Activated T-helper 9 cell treated with anti-CD3 and anti-CD28 coated beads, Interleukin-2, amount 50 U/mL, for 16 hours (primary cell): ENCODE results near the gene SLC25A22.

ENCODE experiments used
- DNase-seq: peaks from one replicate; pipeline ENCODE4 v3.0.0-alpha.2; 2020; ENCODE audit warnings: low read depth

The SLC25A22 gene

GRCh38 chr11:821512-822371 lies 23.7 kb upstream of the SLC25A22 start:
- DNase-seq, result no peak

GRCh38 chr11:820655-821511 lies 22.8 kb upstream of the SLC25A22 start:
- no peak for DNase-seq

- peak; percentile 86 for DNase-seq
Observed at GRCh38 chr11:819943-820649, 22.0 kb upstream of the SLC25A22 start.

GRCh38 chr11:819129-819931 lies 21.2 kb upstream of the SLC25A22 start:
- DNase-seq, result peak; percentile 84

DNA sequence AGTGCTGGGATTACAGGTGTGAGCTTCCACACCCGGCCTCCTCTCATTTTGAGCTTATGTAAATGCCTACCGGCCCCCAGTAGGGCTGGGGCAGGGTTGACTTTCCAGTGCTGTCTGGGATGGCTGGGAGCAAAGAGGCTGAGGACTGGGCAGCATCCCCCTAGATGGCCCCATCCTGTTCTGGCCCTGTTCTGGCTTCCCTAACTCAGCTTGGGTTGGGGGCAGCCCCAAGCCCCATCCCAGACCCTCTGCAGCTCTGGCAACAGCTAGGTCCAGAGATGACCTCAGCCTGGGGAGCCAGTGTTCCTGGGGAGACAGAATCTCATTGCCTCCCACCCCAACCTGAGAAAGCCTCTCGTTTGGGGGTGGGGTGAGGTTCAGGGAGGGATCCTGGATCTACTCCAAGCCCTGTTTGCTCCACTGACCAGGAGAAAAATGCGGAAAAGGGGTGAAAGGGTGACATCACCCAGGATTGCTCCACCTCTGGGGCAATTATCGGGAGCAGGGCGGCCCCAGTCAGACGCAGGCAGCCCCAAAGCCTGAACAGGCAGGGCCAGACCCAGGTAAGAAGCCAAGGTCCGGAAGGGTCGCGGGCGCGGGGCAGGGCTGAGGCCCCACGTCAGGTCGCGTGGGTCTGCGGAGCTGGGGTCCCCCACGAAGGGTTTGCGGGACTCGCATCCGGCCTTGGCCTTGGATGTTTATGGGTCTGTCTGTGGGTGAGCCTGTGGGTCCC lies 20.5 kb upstream of the SLC25A22 start, which contains the start of gene PNPLA2:
TSS of gene PNPLA2 (plus strand) at position 519 of the 733 bp plus-strand sequence. CDS start 805 bp downstream, outside the sequence.
- DNase-seq, result no peak

GRCh38 chr11:816433-816779 lies 18.3 kb upstream of the SLC25A22 start:
- no peak for DNase-seq

GRCh38 chr11:815675-816432 lies 17.8 kb upstream of the SLC25A22 start:
- DNase-seq, result no peak

DNA sequence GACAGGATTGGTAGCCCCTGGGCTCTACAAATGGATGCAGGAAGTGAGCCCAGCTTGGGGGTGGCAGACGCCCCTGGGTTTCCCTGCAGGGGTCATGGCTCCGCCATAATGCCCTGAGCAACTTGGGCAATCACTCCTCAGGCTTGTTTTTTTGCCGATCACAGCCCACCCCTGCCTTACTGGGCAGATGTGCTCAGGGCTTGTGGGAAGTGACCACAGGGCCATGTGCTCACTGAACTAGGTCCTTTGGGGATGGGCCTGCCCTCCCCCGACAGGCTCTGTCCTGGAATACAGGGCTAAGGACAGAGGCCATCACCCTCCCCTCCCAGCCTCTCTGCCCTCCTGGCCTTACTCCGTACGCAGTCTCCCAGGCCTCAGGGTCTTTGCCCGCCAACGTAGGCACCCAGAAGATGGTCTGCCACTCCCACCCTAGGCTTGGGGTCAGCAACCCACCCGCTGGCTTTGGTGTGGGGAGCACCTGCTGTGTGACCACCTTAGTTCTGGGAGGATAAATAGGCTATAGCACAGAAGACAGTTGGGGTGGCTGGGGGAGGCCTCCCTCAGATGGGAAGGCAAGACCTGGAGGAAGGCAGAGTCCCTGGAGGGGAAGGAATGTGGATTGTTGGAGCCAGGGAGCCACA lies 15.5 kb upstream of the SLC25A22 start:
- no peak for DNase-seq

- no peak for DNase-seq
Observed at GRCh38 chr11:813072-813455, 15.0 kb upstream of the SLC25A22 start.

DNA sequence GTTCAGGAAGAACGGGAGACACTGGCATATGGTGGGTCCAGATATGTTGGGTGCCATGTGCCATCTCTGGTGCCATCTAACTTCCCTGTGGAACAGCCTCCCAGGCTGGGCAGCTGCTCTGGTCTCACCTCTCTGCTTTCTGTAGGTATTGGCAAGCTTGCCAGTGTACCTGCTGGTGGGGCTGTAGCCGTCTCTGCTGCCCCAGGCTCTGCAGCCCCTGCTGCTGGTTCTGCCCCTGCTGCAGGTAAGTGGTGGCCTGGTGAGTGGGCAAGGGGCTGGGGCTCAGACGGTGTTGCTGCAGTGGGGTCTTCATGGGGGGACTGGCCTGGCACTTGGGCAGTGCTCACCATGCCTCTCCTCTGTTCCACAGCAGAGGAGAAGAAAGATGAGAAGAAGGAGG lies 14.3 kb upstream of the SLC25A22 start:
- DNase-seq, result no peak

DNA sequence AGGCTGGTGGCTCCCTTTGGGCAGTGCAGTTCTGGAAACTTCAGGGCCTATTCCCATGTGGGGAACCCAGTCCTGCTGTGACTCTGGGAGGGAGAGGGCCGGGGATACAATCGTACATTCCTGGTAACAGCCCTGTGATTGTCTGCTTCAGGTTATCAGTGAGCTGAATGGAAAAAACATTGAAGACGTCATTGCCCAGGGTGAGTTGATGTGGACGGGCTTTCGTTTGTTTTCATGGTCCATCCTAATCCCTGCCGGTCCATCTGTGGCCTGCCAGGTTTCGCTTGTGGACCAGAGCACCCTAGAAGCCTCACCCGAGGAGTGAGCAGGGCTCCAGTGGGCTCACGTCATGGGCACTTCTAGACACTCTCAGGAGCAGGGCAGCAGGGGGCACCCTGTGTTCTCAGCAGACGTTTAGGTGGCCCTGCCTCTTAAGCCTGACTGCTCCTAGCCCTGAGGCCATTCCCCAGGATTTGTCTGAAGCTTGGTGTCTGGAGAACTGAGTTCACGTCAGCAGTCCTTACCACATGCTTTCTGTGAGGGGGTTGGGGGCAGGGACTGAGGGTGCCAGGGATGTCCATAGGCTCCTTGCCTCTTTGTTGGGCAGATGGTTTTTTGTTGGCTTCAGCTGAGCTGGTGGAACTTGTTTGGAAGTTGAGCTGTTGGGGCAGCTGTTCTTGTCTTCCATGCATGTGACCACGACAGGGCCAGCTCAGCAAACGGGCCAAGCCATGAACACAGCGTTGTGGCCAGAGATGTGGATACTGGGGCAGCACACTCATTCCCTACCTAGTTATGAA lies 13.6 kb upstream of the SLC25A22 start:
- no peak for DNase-seq

GRCh38 chr11:810040-810567 lies 12.0 kb upstream of the SLC25A22 start:
- no peak for DNase-seq

DNA sequence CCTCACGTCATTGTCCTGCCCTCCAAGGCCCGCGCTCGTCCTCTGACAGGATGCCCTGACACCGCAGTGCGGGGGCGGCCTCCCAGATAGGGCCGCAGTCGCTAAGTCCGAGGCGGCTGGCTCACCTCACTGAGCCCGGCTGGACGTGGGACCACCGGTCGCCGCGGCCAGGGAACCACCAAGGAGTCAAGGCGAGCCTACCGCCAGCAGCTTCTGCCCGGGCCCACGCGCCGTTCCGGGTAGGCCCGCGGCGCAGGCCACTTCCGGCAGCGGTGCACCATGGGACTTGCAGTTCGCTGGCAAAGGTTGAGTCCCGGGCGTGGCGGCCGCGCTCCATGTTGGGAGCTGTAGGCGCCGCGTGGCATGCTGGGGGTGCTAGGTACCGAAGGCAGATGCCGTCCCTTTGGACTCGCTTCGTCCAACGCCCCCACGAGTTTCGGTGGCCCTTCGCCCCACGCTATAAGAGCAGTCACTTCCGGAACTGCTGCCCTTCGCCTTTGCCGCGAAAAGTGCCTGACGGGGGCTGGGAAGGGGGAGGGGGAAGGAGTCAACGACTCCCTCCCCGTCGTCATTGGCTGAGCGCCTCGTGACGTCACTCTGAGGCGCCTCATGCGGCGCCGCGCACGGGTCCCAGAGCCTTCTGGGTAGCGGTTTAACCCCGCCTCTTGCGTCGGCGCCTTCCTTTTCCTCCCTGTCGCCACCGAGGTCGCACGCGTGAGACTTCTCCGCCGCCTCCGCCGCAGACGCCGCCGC lies 11.4 kb upstream of the SLC25A22 start, which contains the start of gene RPLP2:
TSS of gene RPLP2 (plus strand) at position 681 of the 753 bp plus-strand sequence. CDS start 268 bp downstream, outside the sequence.
- peak; percentile 96 for DNase-seq

DNA sequence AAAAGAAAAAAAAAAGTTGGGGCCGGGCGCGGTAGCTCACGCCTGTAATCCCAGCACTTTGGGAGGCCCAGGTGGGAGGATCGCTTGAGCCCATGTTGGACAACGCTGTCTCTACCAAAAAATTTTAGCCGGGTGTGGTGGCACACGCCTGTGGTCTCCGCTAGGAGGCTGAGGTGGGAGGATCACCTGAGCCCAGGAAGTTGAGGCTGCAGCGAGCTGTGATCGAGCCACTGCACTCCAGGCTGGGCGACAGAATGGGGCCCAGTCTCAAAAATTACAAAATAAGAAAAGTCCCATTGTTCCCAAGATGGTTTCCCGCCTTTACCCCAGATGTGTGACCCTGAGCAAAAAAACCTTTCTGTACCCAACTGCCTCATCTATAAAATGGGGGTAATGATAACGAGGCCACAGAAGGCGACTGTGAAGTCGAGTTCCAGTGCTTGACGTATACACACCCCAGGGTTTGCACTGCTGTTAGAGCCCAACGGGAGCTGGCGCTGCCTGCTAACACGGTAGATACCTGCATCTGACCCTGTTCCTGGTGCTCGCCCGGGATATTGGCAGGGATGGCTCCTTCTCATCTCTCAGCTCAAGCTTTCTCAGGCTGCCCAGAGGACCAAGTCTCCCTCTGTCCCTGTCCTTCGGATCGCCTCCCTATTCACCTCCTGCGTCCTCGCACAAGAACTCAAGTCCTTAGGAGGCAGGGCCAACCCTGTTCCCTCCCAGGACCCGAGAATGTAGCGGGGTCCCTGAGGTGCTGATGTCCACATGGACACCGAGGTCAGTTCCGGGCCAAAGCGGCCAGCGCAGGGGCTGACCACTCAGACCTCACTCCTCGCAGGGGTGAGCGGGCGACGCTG lies 10.6 kb upstream of the SLC25A22 start:
- no peak for DNase-seq

DNA sequence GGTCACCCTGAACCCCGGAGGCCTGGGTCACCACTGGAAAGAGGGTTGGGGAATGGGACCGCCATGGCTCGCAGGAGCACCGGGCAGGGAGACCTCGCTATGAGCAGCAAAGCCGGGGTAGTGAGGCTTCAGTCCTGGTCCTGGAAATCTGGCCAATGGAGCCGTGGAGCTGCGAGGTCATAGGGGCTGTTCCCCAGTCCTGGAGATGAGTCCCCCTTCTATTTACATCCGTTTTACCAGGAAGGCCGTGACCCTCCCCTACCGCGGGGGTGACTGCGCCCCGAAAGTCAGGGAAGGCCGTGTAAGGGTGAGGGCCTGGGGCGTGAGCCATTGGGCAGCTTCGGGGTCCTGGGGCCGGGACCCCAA lies 6.5 kb upstream of the SLC25A22 start:
- no peak for DNase-seq

- DNase-seq, result no peak
Observed at GRCh38 chr11:803770-804598, 5.9 kb upstream of the SLC25A22 start.
